ENCODE results near the gene TSC2. TPM values are rescaled to one million over a fixed set of nuclear protein-coding genes. Genes with fewer than 3 reads are reported as not detected.

The TSC2 gene
- total and polyA plus RNA-seq, 2 donors, result 50.2 to 55.9 TPM

DNA sequence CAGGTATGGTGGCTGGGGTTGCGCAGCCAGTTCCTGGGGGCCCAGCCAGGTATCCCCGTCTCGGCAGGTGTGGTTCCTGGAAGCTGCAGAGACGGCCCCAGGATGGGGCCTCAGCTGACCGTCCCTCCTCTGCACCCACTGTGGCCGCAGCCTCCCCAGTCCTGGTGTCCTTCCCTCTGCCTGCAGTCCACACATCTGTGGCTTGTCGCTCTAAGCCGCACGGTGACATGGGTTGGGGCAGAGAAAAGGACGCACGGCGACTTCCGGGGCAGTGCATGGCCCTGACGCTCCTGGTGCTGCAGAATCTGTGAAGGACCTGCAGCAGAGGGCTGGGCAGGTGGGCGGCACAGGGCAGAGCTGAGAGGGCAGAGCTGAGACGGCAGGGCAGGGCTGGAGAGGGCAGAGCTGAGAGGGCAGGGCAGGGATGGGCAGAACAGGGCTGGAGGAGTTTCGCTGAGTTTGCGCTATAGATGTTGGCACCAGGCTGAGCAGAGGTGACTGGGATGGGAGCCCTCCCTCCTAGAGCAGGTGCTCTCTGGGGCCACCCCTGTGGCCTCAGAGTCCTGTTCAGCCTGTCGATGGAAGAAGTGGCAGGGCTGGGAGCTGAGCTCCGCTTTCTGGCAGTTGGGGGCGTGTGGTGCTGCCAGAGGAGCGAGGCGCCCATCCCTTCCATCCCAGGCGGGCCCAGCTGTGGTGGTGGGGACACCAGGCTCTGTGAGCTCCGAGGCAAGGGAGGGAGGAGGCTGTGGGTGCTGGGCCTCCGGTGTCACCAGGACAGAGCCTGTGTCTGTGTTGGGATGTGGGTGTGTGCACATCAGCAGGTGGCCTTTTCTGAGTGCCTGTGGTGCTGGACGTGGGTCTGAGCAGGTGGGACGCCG is 23.0 kb downstream of the TSC2 start:
- DNase-seq (ENCODE audit: extremely low spot score), result no peak
- Histone ChIP-seq H3K27ac (ENCODE audit: low read depth) (no peak overlapping the region), H3K36me3 (ENCODE audit: insufficient read depth) (peaks cover 2% of the 10 kb centered on the region), H3K4me1 (ENCODE audit: insufficient read depth) (no peaks in the 10 kb centered on the region), H3K4me3 (ENCODE audit: low read depth, low read length) (no peak overlapping the region)
- 92% methylated on average over 29 of the region's 29 CpGs for whole genome bisulfite sequencing

DNA sequence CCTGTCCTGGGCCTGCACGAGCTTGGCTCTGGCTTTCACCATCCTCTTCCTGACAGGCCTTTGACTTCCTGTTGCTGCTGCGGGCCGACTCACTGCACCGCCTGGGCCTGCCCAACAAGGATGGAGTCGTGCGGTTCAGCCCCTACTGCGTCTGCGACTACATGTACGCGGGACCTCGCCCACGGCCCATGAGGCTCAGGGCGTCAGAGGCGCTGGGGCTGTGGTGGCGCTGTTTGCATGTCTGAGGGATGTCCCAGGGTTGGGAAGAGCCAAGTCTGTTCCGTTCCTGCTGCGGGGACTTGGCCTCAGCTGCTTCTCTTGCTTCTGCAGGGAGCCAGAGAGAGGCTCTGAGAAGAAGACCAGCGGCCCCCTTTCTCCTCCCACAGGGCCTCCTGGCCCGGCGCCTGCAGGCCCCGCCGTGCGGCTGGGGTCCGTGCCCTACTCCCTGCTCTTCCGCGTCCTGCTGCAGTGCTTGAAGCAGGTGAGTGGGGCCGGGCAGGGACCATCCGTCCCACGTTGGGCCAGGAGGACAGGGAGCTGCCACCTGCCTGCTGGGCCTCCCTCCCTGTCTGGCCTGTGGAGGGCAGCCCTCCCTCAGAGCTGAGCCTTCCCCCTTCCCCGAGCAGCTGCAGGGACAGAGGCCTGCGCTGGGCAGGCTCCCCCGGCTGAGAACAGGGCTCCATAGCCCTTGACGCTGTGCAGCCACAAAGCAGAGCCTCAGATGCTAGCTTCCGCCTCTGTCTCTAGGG is 23.8 kb downstream of the TSC2 start:
- Histone ChIP-seq H3K4me3 (ENCODE audit: low read depth, low read length) (no peak overlapping the region), H3K27ac (ENCODE audit: low read depth) (no peak overlapping the region), H3K4me1 (ENCODE audit: insufficient read depth) (no peaks in the 10 kb centered on the region), H3K36me3 (ENCODE audit: insufficient read depth) (peaks cover 2% of the 10 kb centered on the region)
- DNase-seq (ENCODE audit: extremely low spot score), result no peak
- whole genome bisulfite sequencing, result 77% methylated on average over 34 of the region's 34 CpGs

DNA sequence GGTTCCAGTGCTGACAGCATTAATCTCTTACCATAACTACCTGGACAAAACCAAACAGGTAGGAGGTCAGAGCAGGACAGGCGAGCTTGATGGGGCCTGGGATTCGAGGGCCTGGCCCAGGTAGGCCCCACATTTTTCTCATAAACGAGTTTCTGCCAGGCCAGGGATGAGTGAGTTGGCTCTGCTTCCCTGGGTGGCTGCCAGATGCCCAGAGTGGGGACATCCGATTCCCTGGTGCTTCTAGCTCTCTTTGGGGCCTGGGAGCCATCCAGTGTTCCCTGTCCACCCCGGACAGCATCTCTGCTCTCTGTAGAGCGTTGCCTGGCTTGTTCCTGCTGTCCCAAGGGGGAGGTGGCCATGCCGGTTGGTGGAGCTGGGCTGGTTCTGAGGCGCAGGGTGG is 25.1 kb downstream of the TSC2 start:
- 87% methylated on average over 8 of the region's 8 CpGs for WGBS
- H3K4me3 ChIP-seq (ENCODE audit: low read depth, low read length), result no peak overlapping the region
- no peak overlapping the region for H3K27ac ChIP-seq (ENCODE audit: low read depth)
- H3K4me1 ChIP-seq (ENCODE audit: insufficient read depth), result no peaks in the 10 kb centered on the region
- peaks cover 2% of the 10 kb centered on the region for H3K36me3 ChIP-seq (ENCODE audit: insufficient read depth)
- DNase-seq (ENCODE audit: extremely low spot score), result no peak

DNA sequence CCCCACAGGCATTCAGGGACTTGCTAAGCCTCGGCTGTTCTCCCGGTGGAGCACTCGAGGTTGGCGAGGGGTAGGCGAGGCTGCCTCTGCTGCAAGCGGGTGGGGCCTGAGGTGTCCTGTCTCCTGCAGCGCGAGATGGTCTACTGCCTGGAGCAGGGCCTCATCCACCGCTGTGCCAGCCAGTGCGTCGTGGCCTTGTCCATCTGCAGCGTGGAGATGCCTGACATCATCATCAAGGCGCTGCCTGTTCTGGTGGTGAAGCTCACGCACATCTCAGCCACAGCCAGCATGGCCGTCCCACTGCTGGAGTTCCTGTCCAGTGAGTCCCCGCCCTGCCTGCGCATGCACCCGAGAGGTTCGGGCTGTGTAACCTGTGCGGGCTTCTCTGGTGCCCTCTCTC is 26.3 kb downstream of the TSC2 start:
- no peaks in the 10 kb centered on the region for H3K4me1 ChIP-seq (ENCODE audit: insufficient read depth)
- WGBS, result 94% methylated on average over 20 of the region's 20 CpGs
- DNase-seq (ENCODE audit: extremely low spot score), result no peak
- no peak overlapping the region for H3K4me3 ChIP-seq (ENCODE audit: low read depth, low read length)
- H3K36me3 ChIP-seq (ENCODE audit: insufficient read depth), result peaks cover 2% of the 10 kb centered on the region
- H3K27ac ChIP-seq (ENCODE audit: low read depth), result no peak overlapping the region

DNA sequence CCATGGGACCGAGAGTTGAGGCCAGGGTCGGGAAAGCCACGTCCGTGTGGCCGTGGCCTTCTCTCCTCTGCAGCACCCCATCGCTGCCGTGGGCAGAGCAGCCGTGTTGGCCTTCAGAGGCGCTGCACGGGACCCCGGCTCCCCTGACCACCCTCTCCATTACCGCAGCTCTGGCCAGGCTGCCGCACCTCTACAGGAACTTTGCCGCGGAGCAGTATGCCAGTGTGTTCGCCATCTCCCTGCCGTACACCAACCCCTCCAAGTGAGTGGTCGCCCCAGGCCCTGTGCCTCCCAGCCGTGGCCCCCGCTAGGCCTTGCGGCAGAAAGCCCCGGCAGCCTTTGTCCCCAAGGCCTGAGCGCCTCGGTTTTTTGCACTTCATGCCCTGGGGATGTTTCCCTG is 27.8 kb downstream of the TSC2 start:
- 94% methylated on average over 24 of the region's 24 CpGs for WGBS
- no peaks in the 10 kb centered on the region for H3K4me1 ChIP-seq (ENCODE audit: insufficient read depth)
- H3K36me3 ChIP-seq (ENCODE audit: insufficient read depth), result peaks cover 4% of the 10 kb centered on the region
- H3K27ac ChIP-seq (ENCODE audit: low read depth), result no peak overlapping the region
- no peak overlapping the region for H3K4me3 ChIP-seq (ENCODE audit: low read depth, low read length)
- no peak for DNase-seq (ENCODE audit: extremely low spot score)

DNA sequence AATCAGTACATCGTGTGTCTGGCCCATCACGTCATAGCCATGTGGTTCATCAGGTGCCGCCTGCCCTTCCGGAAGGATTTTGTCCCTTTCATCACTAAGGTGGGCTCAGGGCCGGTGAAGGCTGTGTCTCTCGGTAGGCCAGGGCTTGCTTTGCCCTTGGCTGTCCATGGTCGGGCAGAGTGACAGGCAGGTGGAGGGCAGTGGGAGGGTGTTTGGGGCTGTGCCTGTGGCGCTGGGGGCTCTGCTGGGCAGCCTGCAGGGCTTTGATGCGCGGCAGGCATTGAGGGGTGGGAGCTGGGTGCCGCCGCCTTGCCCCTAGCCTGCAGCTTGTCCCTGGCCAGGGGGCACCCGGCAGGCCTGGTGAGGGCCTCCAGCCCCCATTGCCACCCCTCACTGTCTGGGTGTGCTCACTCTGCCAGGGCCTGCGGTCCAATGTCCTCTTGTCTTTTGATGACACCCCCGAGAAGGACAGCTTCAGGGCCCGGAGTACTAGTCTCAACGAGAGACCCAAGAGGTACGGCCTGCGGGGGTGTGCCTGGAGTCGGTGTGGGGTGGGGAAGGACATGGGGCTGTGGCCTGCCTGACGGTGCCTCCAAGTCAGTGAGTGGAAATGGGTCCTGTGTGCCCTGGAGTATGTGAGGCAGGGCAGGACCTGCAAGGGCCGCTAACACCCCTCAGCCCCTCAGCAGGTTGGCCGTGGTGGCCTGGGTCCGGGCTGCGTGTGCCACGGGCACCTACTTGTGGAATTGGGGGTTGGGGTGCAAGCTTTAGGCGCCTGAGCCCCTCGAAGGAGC is 28.5 kb downstream of the TSC2 start:
- Histone ChIP-seq H3K4me1 (ENCODE audit: insufficient read depth) (no peaks in the 10 kb centered on the region), H3K4me3 (ENCODE audit: low read depth, low read length) (no peak overlapping the region), H3K36me3 (ENCODE audit: insufficient read depth) (peaks cover 4% of the 10 kb centered on the region), H3K27ac (ENCODE audit: low read depth) (no peak overlapping the region)
- WGBS, result 94% methylated on average over 28 of the region's 28 CpGs
- no peak for DNase-seq (ENCODE audit: extremely low spot score)

DNA sequence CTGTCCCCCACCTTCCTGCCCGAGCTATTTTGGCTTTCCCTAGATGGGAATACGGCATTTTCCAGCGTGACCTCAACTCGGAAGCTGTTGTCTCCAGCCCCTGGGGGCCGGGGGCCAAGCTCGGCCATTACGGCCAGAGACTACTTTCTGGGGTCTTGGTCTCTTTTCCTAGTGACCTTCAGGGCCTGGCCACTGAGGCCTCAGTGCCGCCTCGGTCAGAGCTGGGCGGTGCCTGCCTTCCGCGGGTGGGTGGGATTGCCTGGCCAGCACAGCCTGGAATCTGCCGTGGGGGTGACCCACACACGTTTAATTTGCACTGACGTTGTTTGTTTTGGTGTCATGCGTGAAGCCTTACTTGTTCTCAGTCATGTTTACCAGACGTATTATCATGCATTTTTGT is 29.2 kb downstream of the TSC2 start:
- no peaks in the 10 kb centered on the region for H3K4me1 ChIP-seq (ENCODE audit: insufficient read depth)
- 89% methylated on average over 17 of the region's 17 CpGs for WGBS
- no peak overlapping the region for H3K4me3 ChIP-seq (ENCODE audit: low read depth, low read length)
- no peak overlapping the region for H3K27ac ChIP-seq (ENCODE audit: low read depth)
- no peak for DNase-seq (ENCODE audit: extremely low spot score)
- peaks cover 4% of the 10 kb centered on the region for H3K36me3 ChIP-seq (ENCODE audit: insufficient read depth)

DNA sequence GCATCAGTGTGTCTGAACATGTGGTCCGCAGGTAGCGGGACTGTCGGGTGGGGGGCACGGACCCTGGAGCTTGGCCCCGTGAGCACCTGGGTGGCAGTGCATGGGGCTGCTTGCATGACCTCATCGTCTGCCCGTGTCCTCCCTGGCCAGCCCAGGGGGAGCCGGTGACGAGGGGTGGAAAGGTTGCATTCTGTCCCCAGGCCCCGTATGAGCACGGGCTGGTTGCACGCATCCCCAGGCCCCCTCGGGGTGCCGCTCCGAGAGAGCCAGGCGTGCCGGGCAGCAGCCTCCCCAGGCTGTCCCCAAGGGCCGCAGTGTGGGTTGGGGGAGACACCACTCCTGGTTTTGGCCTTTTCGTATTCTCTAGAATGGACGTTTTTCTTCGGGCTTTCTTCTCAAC is 29.9 kb downstream of the TSC2 start:
- no peak for DNase-seq (ENCODE audit: extremely low spot score)
- Histone ChIP-seq H3K4me3 (ENCODE audit: low read depth, low read length) (no peak overlapping the region), H3K36me3 (ENCODE audit: insufficient read depth) (peaks cover 4% of the 10 kb centered on the region), H3K27ac (ENCODE audit: low read depth) (no peak overlapping the region), H3K4me1 (ENCODE audit: insufficient read depth) (no peaks in the 10 kb centered on the region)
- 93% methylated on average over 21 of the region's 21 CpGs for WGBS

DNA sequence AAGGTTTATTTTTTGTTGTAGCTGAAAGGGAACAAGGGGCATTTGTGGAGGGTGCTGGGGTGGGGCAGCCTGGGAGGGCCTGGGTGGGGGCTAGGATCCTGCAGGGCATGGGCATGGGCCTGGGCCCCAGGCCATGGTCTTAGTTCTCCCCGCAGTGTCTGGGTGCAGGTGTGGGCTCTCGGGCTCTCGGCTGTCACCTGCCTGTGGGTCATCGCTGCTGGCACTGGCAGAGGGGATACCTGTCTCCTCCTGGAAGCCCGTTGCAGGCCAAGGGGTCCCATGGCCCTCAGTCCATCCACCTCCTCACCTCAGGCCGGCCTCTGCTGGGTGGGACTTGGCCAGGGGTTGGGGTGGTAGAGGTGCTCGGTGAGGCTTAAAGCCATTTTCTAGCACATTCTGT is 30.3 kb downstream of the TSC2 start:
- DNase-seq (ENCODE audit: extremely low spot score), result no peak
- Histone ChIP-seq H3K4me1 (ENCODE audit: insufficient read depth) (no peaks in the 10 kb centered on the region), H3K36me3 (ENCODE audit: insufficient read depth) (peaks cover 3% of the 10 kb centered on the region), H3K4me3 (ENCODE audit: low read depth, low read length) (no peak overlapping the region), H3K27ac (ENCODE audit: low read depth) (no peak overlapping the region)
- 96% methylated on average over 7 of the region's 7 CpGs for WGBS

DNA sequence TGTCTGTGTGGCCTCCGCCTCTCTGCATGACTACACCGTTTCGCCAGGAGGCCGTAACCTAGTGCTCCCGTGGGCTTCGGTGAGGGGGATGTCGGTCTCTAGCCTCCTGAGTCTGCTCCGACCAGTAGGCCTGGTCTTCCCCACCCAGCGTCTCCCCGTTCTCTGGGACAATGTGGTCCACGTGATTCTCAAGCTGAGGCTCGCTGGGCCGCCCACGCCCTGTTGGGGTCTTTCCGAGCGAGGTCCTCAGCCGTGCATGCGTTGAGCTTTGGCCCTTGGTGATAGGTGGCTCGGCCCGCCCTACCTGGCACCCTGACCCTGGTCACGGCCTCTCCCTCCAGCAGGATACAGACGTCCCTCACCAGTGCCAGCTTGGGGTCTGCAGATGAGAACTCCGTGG is 30.9 kb downstream of the TSC2 start:
- no peak overlapping the region for H3K27ac ChIP-seq (ENCODE audit: low read depth)
- no peak overlapping the region for H3K4me3 ChIP-seq (ENCODE audit: low read depth, low read length)
- 93% methylated on average over 23 of the region's 23 CpGs for WGBS
- peaks cover 2% of the 10 kb centered on the region for H3K36me3 ChIP-seq (ENCODE audit: insufficient read depth)
- H3K4me1 ChIP-seq (ENCODE audit: insufficient read depth), result no peaks in the 10 kb centered on the region
- no peak for DNase-seq (ENCODE audit: extremely low spot score)

DNA sequence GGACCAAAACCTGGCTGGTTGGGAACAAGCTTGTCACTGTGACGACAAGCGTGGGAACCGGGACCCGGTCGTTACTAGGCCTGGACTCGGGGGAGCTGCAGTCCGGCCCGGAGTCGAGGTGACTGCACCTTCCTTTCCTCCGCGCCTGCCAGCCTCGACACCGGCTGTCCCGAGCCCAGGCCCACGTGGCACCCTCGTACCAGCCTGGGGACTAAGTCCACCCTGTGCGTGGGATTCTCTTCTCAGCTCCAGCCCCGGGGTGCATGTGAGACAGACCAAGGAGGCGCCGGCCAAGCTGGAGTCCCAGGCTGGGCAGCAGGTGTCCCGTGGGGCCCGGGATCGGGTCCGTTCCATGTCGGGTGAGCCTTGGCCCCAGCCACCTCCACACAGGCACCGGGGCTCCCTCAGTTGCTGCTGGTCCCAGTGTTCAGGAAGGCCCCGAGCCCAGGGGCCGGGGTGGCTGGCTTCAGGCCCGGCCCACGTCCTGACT is 31.6 kb downstream of the TSC2 start:
- Histone ChIP-seq H3K4me3 (ENCODE audit: low read depth, low read length) (no peak overlapping the region), H3K36me3 (ENCODE audit: insufficient read depth) (peaks cover 2% of the 10 kb centered on the region), H3K4me1 (ENCODE audit: insufficient read depth) (no peaks in the 10 kb centered on the region), H3K27ac (ENCODE audit: low read depth) (no peak overlapping the region)
- 95% methylated on average over 30 of the region's 30 CpGs for WGBS
- DNase-seq (ENCODE audit: extremely low spot score), result no peak

DNA sequence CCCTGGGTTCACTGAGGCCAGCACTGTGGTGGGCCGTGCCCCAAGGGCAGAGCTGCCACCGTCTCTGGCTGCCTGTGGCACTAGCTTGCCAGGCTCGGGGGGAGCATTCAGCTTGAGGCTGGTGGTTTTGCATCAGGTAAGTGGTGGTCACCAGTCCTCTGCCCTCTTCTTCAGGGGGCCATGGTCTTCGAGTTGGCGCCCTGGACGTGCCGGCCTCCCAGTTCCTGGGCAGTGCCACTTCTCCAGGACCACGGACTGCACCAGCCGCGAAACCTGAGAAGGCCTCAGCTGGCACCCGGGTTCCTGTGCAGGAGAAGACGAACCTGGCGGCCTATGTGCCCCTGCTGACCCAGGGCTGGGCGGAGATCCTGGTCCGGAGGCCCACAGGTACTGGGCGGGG is 32.2 kb downstream of the TSC2 start:
- H3K4me3 ChIP-seq (ENCODE audit: low read depth, low read length), result no peak overlapping the region
- peaks cover 2% of the 10 kb centered on the region for H3K36me3 ChIP-seq (ENCODE audit: insufficient read depth)
- WGBS, result 95% methylated on average over 16 of the region's 16 CpGs
- DNase-seq (ENCODE audit: extremely low spot score), result no peak
- no peak overlapping the region for H3K27ac ChIP-seq (ENCODE audit: low read depth)
- no peaks in the 10 kb centered on the region for H3K4me1 ChIP-seq (ENCODE audit: insufficient read depth)

DNA sequence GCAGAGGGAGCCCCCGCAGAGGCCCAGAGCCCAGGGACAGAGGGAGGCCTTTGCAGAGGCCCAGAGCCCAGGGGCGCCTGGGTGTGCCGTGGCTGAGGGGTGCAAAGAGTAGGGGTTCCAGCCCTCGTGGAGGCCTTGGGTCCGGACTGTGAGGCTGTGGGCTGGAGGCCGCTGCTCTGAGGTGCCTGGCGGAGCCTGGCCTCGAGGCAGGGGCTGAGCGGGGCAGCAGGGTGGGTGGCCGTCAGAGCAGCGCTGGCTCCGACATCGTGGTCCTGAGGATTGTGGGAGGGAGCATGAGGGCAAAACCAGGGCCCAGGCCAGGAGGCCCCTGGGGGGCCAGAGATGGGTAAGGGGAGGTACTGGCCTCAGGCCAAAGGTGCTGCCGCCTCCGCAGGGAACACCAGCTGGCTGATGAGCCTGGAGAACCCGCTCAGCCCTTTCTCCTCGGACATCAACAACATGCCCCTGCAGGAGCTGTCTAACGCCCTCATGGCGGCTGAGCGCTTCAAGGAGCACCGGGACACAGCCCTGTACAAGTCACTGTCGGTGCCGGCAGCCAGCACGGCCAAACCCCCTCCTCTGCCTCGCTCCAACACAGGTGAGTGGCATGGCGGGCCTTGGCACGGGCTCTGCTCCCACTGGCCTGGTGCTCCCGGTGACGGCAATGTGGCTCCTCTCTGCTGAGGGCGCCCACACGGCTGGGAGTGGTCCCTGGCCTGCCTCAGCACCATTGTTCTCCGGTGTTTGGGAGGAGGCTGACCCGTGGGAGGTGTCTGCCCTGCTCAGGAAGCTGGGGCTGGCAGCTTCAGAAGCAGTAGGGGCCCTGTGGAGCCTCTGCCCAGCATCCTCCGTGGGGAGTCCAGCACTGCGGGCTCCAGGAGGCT is 33.7 kb downstream of the TSC2 start:
- Histone ChIP-seq H3K27ac (ENCODE audit: low read depth) (no peak overlapping the region), H3K36me3 (ENCODE audit: insufficient read depth) (peaks cover 4% of the 10 kb centered on the region), H3K4me1 (ENCODE audit: insufficient read depth) (no peaks in the 10 kb centered on the region), H3K4me3 (ENCODE audit: low read depth, low read length) (no peak overlapping the region)
- no peak for DNase-seq (ENCODE audit: extremely low spot score)
- WGBS, result 81% methylated on average over 35 of the region's 35 CpGs

Data from urinary bladder (tissue), 4 donors.